B cell (primary cell): ENCODE measurements around the gene AKAP3. TPM values are rescaled to one million over a fixed set of nuclear protein-coding genes. Genes with fewer than 3 reads are reported as not detected.

Experiments
- ATAC-seq: fragments of 200-7000 bp; cut with Tn5 transposase; one replicate; pipeline ENCODE4 v1.10.0; 2021; ENCODE audit warnings: low read depth, mild to moderate bottlenecking, moderate number of reproducible peaks, moderate library complexity
- CTCF ChIA-PET: fragments of 350-600 bp; sonication (Branson Sonifier 250); formaldehyde crosslinking; loops from one replicate; lab custom pipeline; 2021; ENCODE audit warnings: antibody characterized with exemption, inconsistent platforms; lab: Charles Lee
- POLR2A ChIA-PET: fragments of 350-600 bp; sonication (Branson Sonifier 250); formaldehyde crosslinking; loops from one replicate; lab custom pipeline; 2021; ENCODE audit warnings: antibody characterized with exemption; lab: Charles Lee
- DNase-seq: peaks from one replicate; pipeline ENCODE4 v3.0.0; 2013
- H2AFZ ChIP-seq: 2 replicates; pipeline ENCODE4 v1.6.1; 2012; ENCODE audit warnings: mild to moderate bottlenecking, low read depth, low read length; ENCODE audit not compliant: insufficient read depth, poor library complexity, severe bottlenecking
- H3K27ac ChIP-seq, 2 donors: 1 replicate in 1 of 2; 2 replicates in 1 of 2; pipeline ENCODE4 v1.5.1; 2012 to 2013; ENCODE audit warnings: low read length in 2 of 2, mild to moderate bottlenecking in 2 of 2, moderate library complexity in 1 of 2
- H3K27me3 ChIP-seq, 4 experiments: fragments of 200-600 bp in 1 of 4; sonication (generic) in 1 of 4; replicated peaks in 1 of 4; 1 replicate in 2 of 4; 2 replicates in 2 of 4; pipeline versions ENCODE4 v1.6.1 to v1.7.0; 2013 to 2016; ENCODE audit warnings: low read length in 3 of 4, mild to moderate bottlenecking in 2 of 4, mixed read lengths in 1 of 4, moderate library complexity in 1 of 4; ENCODE audit not compliant: insufficient read depth in 4 of 4, control insufficient read depth in 3 of 4; ENCODE audit errors: control extremely low read depth in 1 of 4
- H3K36me3 ChIP-seq, 2 experiments: replicated peaks in 1 of 2; 1 replicate in 1 of 2; 2 replicates in 1 of 2; pipeline versions ENCODE4 v1.6.1 to v1.7.1; 2013; ENCODE audit warnings: low read length in 1 of 2; ENCODE audit not compliant: insufficient read depth in 2 of 2, control insufficient read depth in 1 of 2; ENCODE audit errors: control extremely low read depth in 1 of 2, extremely low read depth in 1 of 2
- H3K4me1 ChIP-seq, 2 donors: fragments of 200-600 bp in 1 of 2; sonication (generic) in 1 of 2; 1 replicate in 1 of 2; 2 replicates in 1 of 2; pipeline versions ENCODE4 v1.5.1 to v1.6.1; 2013 to 2017; ENCODE audit warnings: low read length in 2 of 2; ENCODE audit not compliant: control insufficient read depth in 2 of 2, insufficient read depth in 2 of 2
- H3K4me2 ChIP-seq: replicated peaks from 2 replicates; pipeline ENCODE3; 2012; ENCODE audit warnings: mild to moderate bottlenecking, low read depth, low read length; ENCODE audit not compliant: poor library complexity, severe bottlenecking
- H3K4me3 ChIP-seq, 5 experiments: fragments of 200-600 bp in 1 of 5; sonication (generic) in 1 of 5; 1 replicate in 3 of 5; 2 replicates in 2 of 5; pipeline versions ENCODE4 v1.5.1 to v1.7.0; 2011 to 2016; ENCODE audit warnings: low read length in 4 of 5, mild to moderate bottlenecking in 4 of 5, low read depth in 2 of 5, control low read depth in 1 of 5, moderate library complexity in 1 of 5; ENCODE audit not compliant: insufficient read depth in 1 of 5; ENCODE audit errors: control extremely low read depth in 1 of 5, extremely low read depth in 1 of 5
- H3K79me2 ChIP-seq: fragments of 200-600 bp; sonication (generic); one replicate; pipeline ENCODE4 v1.6.0; 2016; ENCODE audit warnings: low read length; ENCODE audit not compliant: control insufficient read depth, insufficient read depth
- H3K9ac ChIP-seq: fragments of 200-600 bp; sonication (generic); 2 replicates; pipeline ENCODE4 v1.6.1; 2017; ENCODE audit warnings: mild to moderate bottlenecking, low read length, moderate library complexity
- H3K9me3 ChIP-seq, 3 donors: one replicate each; pipeline versions ENCODE4 v1.6.1 to v1.7.1; 2013; ENCODE audit warnings: low read length in 2 of 3; ENCODE audit not compliant: control insufficient read depth in 2 of 3, insufficient read depth in 1 of 3; ENCODE audit errors: control extremely low read depth in 1 of 3
- H4K20me1 ChIP-seq: 2 replicates; pipeline ENCODE4 v1.6.0; 2012; ENCODE audit warnings: mild to moderate bottlenecking, low read length; ENCODE audit not compliant: insufficient read depth, control insufficient read depth, poor library complexity, severe bottlenecking
- H3K27ac Mint-ChIP-seq: one replicate; pipeline ENCODE4 v1.8.0; 2021; ENCODE audit warnings: mixed read lengths
- H3K27me3 Mint-ChIP-seq: one replicate; pipeline ENCODE4 v1.8.0; 2021; ENCODE audit warnings: mixed read lengths
- H3K4me1 Mint-ChIP-seq: one replicate; pipeline ENCODE4 v1.8.0; 2021; ENCODE audit warnings: mixed read lengths
- H3K4me3 Mint-ChIP-seq: one replicate; pipeline ENCODE4 v1.8.0; 2021; ENCODE audit warnings: mixed read lengths
- H3K9me3 Mint-ChIP-seq: one replicate; pipeline ENCODE4 v1.8.0; 2022; ENCODE audit warnings: mixed read lengths; ENCODE audit not compliant: insufficient read depth
- EZH2 ChIP-seq: IDR thresholded peaks from 2 replicates; pipeline ENCODE4 v1.6.1; 2012; ENCODE audit warnings: borderline replicate concordance, low read depth, mild to moderate bottlenecking, moderate library complexity, low read length; ENCODE audit not compliant: insufficient read depth, poor library complexity, severe bottlenecking
- WGBS: methylation state at CpG from one replicate; pipeline ENCODE4 v1.1.5; 2013; ENCODE audit warnings: missing lambda C conversion rate; ENCODE audit not compliant: insufficient coverage; 5-methylcytosine and 5-hydroxymethylcytosine counted together
- intact Hi-C: fragments of 100-400 bp; cut with micrococcal nuclease; formaldehyde crosslinking; loops from one replicate; pipeline ENCODE4 v1.10.0; 2022
- polyA plus RNA-seq: library from polyadenylated mRNA; depleted of rRNA; stranded (reverse); fragments of >200 nt; gene quantifications from 2 replicates; pipeline ENCODE4 v1.2.3, GENCODE V29; 2012
- total RNA-seq, 2 donors: library from RNA; stranded (reverse); fragments of 120-200 nt in 1 of 2; gene quantifications; 1 replicate in 1 of 2; 2 replicates in 1 of 2; pipeline versions ENCODE4 v1.2.3 to v1.2.4, GENCODE V29; 2013 to 2022
- TF ChIP-seq, protein P1 (sequence below): fragments of 200-600 bp; IDR thresholded peaks from one replicate; pipeline ENCODE4 v1.8.0; 2022; ENCODE audit warnings: antibody characterized with exemption, mild to moderate bottlenecking

Gene AKAP3
- total and polyA plus RNA-seq, 2 donors (not counting 1 experiment from before 2014, with no cell fraction given): 1.2 to 3.8 TPM

DNA sequence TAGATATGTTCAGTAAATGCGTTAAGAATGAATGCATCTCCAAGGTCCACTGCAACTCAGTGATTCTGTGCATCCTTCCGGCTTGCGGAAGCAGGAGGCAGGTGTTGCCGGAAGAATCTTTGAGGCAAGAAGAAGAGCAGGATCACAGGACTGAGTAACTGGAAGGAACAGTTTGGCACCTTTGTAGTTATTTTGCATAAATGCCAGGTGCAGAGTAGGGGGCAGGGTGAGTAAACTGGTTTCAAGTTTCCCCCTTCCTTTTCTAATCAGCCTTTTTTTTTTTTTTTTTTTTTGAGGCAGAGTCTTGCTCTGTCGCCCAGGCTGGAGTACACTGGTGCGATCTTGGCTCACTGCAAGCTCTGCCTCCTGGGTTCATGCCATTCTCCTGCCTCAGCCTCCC lies 64.6 kb downstream of the AKAP3 start:
- intact Hi-C loops: no loop called here
- Histone ChIP-seq H3K36me3 (no peaks in the 10 kb centered on the region), H3K27me3 (no peaks in the 10 kb centered on the region), H3K79me2 (no peaks in the 10 kb centered on the region), H4K20me1 (no peaks in the 10 kb centered on the region), H3K27ac (no peak overlapping the region), H3K9ac (no peak overlapping the region), H3K9me3 (no peaks in the 10 kb centered on the region), H3K4me2 (no peak overlapping the region), H3K4me1 (peaks cover 0 to 6% of the 10 kb centered on the region in 2 donors), H3K4me3 (no peak overlapping the region), H2AFZ (no peak overlapping the region)
- TF ChIP-seq EZH2: no peak
- TF ChIP-seq, protein P1, sequence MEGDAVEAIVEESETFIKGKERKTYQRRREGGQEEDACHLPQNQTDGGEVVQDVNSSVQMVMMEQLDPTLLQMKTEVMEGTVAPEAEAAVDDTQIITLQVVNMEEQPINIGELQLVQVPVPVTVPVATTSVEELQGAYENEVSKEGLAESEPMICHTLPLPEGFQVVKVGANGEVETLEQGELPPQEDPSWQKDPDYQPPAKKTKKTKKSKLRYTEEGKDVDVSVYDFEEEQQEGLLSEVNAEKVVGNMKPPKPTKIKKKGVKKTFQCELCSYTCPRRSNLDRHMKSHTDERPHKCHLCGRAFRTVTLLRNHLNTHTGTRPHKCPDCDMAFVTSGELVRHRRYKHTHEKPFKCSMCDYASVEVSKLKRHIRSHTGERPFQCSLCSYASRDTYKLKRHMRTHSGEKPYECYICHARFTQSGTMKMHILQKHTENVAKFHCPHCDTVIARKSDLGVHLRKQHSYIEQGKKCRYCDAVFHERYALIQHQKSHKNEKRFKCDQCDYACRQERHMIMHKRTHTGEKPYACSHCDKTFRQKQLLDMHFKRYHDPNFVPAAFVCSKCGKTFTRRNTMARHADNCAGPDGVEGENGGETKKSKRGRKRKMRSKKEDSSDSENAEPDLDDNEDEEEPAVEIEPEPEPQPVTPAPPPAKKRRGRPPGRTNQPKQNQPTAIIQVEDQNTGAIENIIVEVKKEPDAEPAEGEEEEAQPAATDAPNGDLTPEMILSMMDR: no peak
- ChIA-PET POLR2A (interaction anchor here (0.6 kb wide), 1 partner anchor 10 kb away, joined by 5 read pairs; no protein-coding TSS in a partner anchor), CTCF (no interaction called here)
- DNase-seq (no peak), ATAC-seq (no peak)
- Mint-ChIP-seq H3K4me3 (no peak overlapping the region), H3K27me3 (no peaks in the 10 kb centered on the region), H3K4me1 (peaks cover 12% of the 10 kb centered on the region), H3K9me3 (no peaks in the 10 kb centered on the region), H3K27ac (peak overlapping the region; percentile 28)
- 88% methylated on average over 4 of the region's 6 CpGs for WGBS

DNA sequence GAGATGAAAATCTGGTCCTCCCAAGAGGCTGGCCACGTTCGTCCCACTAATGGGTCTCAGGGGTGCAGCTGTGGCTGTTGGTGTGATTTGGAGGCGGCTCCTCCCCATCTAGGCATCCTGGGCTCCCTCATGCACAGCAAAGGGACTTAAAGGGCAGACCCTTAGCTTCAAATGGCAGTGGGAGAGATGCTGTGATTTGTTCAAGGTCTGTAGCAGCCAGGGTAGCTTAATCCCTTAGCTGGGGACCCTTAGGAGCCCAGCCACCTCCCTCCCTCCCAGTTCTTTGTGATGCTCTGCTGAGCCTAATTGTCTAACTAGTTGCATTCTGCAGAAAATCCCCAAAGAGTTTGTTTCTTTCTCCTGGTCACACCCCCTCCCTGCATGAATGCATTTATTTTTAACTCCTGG lies 68.6 kb downstream of the AKAP3 start:
- ChIA-PET CTCF (interaction anchor here (0.9 to 3.2 kb wide), 10 partner anchors 12 to 275 kb away, joined by 3 to 46 read pairs (median 4); no protein-coding TSS in a partner anchor), POLR2A (no interaction called here)
- no peaks in the 10 kb centered on the region for H3K36me3 ChIP-seq
- Mint-ChIP-seq H3K9me3 (no peaks in the 10 kb centered on the region), H3K27me3 (no peaks in the 10 kb centered on the region), H3K27ac (no peak overlapping the region), H3K4me1 (peaks cover 12% of the 10 kb centered on the region), H3K4me3 (no peak overlapping the region)
- peaks cover 0 to 6% of the 10 kb centered on the region in 2 donors for H3K4me1 ChIP-seq
- H2AFZ ChIP-seq: peak overlapping the region; percentile 3
- no peaks in the 10 kb centered on the region for H3K79me2 ChIP-seq
- DNase-seq: no peak
- no peaks in the 10 kb centered on the region for H4K20me1 ChIP-seq
- WGBS: 52% methylated on average over 3 of the region's 3 CpGs
- TF ChIP-seq, protein P1: no peak
- TF ChIP-seq EZH2: no peak
- H3K4me2 ChIP-seq: no peak overlapping the region
- no peak overlapping the region for H3K4me3 ChIP-seq
- ATAC-seq: no peak
- H3K27me3 ChIP-seq: no peaks in the 10 kb centered on the region
- intact Hi-C loops: no loop called here
- H3K9me3 ChIP-seq: no peaks in the 10 kb centered on the region
- H3K9ac ChIP-seq: no peak overlapping the region
- H3K27ac ChIP-seq: no peak overlapping the region
